H1 (cell line): ENCODE results near the gene SSH2. TPM values are rescaled to one million over a fixed set of nuclear protein-coding genes. Genes with fewer than 3 reads are reported as not detected.

Experiments used
- CTCF ChIA-PET: fragments of 300-600 bp; sonication (Branson Sonifier 250); formaldehyde crosslinking; loops from one replicate; lab custom pipeline; 2021; ENCODE audit not compliant: partially characterized antibody; lab: Charles Lee
- POLR2A ChIA-PET: fragments of 300-600 bp; sonication (Branson Sonifier 250); formaldehyde crosslinking; loops from one replicate; lab custom pipeline; 2021; ENCODE audit warnings: inconsistent platforms; ENCODE audit not compliant: partially characterized antibody; lab: Charles Lee
- DNase-seq, 2 experiments: peaks; one replicate each; pipeline versions ENCODE4 v3.0.0 to v3.0.0-alpha.2; 2010 to 2022; ENCODE audit warnings: low spot score in 2 of 2, low read depth in 1 of 2, mixed read lengths in 1 of 2
- FAIRE-seq: peaks from 2 replicates; lab custom pipeline; 2011; peaks lifted over from hg19 to GRCh38; lab: Jason Lieb, UNC
- H2AFZ ChIP-seq: 2 replicates; pipeline ENCODE4 v1.8.1; 2012; ENCODE audit warnings: low read length, inconsistent platforms
- H2AK5ac ChIP-seq: 2 replicates; pipeline ENCODE4 v1.6.1; 2013; ENCODE audit warnings: low read depth, low read length
- H2BK120ac ChIP-seq: replicated peaks from 2 replicates; pipeline ENCODE3; 2013; ENCODE audit warnings: low read depth, low read length, inconsistent platforms
- H2BK12ac ChIP-seq: 2 replicates; pipeline ENCODE4 v1.6.1; 2013; ENCODE audit warnings: low read depth, low read length
- H2BK15ac ChIP-seq: 2 replicates; pipeline ENCODE4 v1.6.1; 2013; ENCODE audit warnings: low read length
- H2BK20ac ChIP-seq: 2 replicates; pipeline ENCODE4 v1.6.1; 2013; ENCODE audit warnings: low read length
- H2BK5ac ChIP-seq: 2 replicates; pipeline ENCODE4 v1.6.1; 2013; ENCODE audit warnings: low read depth, low read length
- H3K14ac ChIP-seq: 2 replicates; pipeline ENCODE4 v1.6.1; 2013; ENCODE audit warnings: inconsistent platforms; ENCODE audit not compliant: insufficient read length
- H3K18ac ChIP-seq: 2 replicates; pipeline ENCODE4 v1.6.1; 2013; ENCODE audit warnings: low read length; ENCODE audit errors: extremely low read depth
- H3K23ac ChIP-seq: 2 replicates; pipeline ENCODE4 v1.6.1; 2013; ENCODE audit warnings: inconsistent platforms; ENCODE audit not compliant: insufficient read length
- H3K23me2 ChIP-seq: 2 replicates; pipeline ENCODE4 v1.6.1; 2013; ENCODE audit warnings: low read depth, low read length
- H3K27ac ChIP-seq: 2 replicates; pipeline ENCODE4 v1.6.1; 2011; ENCODE audit warnings: low read depth, low read length, inconsistent platforms
- H3K27me3 ChIP-seq, 4 experiments: replicated peaks in 1 of 4; 1 replicate in 1 of 4; 2 replicates in 3 of 4; pipeline versions ENCODE4 v1.6.1 to v1.8.1; 2011 to 2013; ENCODE audit warnings: low read length in 3 of 4, mild to moderate bottlenecking in 3 of 4, inconsistent platforms in 2 of 4, mixed read lengths in 2 of 4, moderate library complexity in 1 of 4; ENCODE audit not compliant: control insufficient read depth in 3 of 4, insufficient read depth in 3 of 4; ENCODE audit errors: extremely low read depth in 1 of 4
- H3K36me3 ChIP-seq, 4 experiments: 2 replicates each; pipeline versions ENCODE4 v1.6.1 to v1.8.1; 2011 to 2013; ENCODE audit warnings: mild to moderate bottlenecking in 4 of 4, low read length in 3 of 4, moderate library complexity in 2 of 4, control low read depth in 1 of 4, inconsistent platforms in 1 of 4; ENCODE audit not compliant: insufficient read depth in 4 of 4, control insufficient read depth in 2 of 4
- H3K4ac ChIP-seq: replicated peaks from 2 replicates; pipeline ENCODE3; 2013; ENCODE audit warnings: low read length, low read depth, mixed read lengths, inconsistent platforms; ENCODE audit not compliant: insufficient read length
- H3K4me1 ChIP-seq, 4 experiments: replicated peaks in 1 of 4; 1 replicate in 1 of 4; 2 replicates in 3 of 4; pipeline versions ENCODE4 v1.6.1 to v1.8.1; 2011 to 2013; ENCODE audit warnings: low read length in 3 of 4, inconsistent platforms in 2 of 4, mixed read lengths in 1 of 4; ENCODE audit not compliant: insufficient read depth in 4 of 4, control insufficient read depth in 3 of 4
- H3K4me2 ChIP-seq, 2 experiments: 2 replicates each; pipeline versions ENCODE4 v1.6.1 to v1.8.1; 2011 to 2013; ENCODE audit warnings: low read depth in 2 of 2, low read length in 2 of 2, control low read depth in 1 of 2, inconsistent platforms in 1 of 2, mild to moderate bottlenecking in 1 of 2; ENCODE audit not compliant: insufficient read depth in 1 of 2
- H3K4me3 ChIP-seq, 4 experiments: fragments of 200-600, 300-600 bp in 1 of 4; sonication (generic), shearing (Covaris generic), sonication (Bioruptor Twin) in 1 of 4; 2 replicates each; pipeline versions ENCODE4 v1.5.1 to v1.8.1; 2011 to 2016; ENCODE audit warnings: low read length in 4 of 4, low read depth in 3 of 4, control low read depth in 2 of 4, inconsistent platforms in 2 of 4, mild to moderate bottlenecking in 2 of 4, mixed read lengths in 1 of 4, moderate library complexity in 1 of 4; ENCODE audit not compliant: insufficient read depth in 2 of 4; ENCODE audit errors: extremely low read depth in 1 of 4
- H3K56ac ChIP-seq: replicated peaks from 2 replicates; pipeline ENCODE3; 2013; ENCODE audit warnings: low read depth, mild to moderate bottlenecking, mixed read lengths, low read length, inconsistent platforms; ENCODE audit not compliant: insufficient read length
- H3K79me1 ChIP-seq: 2 replicates; pipeline ENCODE4 v1.6.1; 2013; ENCODE audit warnings: low read depth, low read length, control low read depth
- H3K79me2 ChIP-seq, 2 experiments: 2 replicates each; pipeline versions ENCODE4 v1.6.1 to v1.8.1; 2012 to 2013; ENCODE audit warnings: low read length in 2 of 2, mild to moderate bottlenecking in 2 of 2, inconsistent platforms in 1 of 2; ENCODE audit not compliant: insufficient read depth in 2 of 2, control insufficient read depth in 1 of 2
- H3K9ac ChIP-seq, 4 experiments: replicated peaks in 1 of 4; 1 replicate in 1 of 4; 2 replicates in 3 of 4; pipeline versions ENCODE4 v1.6.1 to v1.8.1; 2011 to 2013; ENCODE audit warnings: low read depth in 3 of 4, low read length in 3 of 4, control low read depth in 2 of 4, mild to moderate bottlenecking in 2 of 4, moderate library complexity in 2 of 4, inconsistent platforms in 1 of 4; ENCODE audit errors: extremely low read depth in 1 of 4
- H3K9me3 ChIP-seq, 2 experiments: 2 replicates each; pipeline versions ENCODE4 v1.6.1 to v1.8.1; 2012 to 2013; ENCODE audit warnings: mild to moderate bottlenecking in 2 of 2, moderate library complexity in 2 of 2, control low read depth in 1 of 2, inconsistent platforms in 1 of 2, low read depth in 1 of 2, low read length in 1 of 2, mixed read lengths in 1 of 2; ENCODE audit not compliant: insufficient read depth in 2 of 2
- H4K20me1 ChIP-seq, 2 experiments: replicated peaks in 1 of 2; 2 replicates each; pipeline versions ENCODE3 to v1.8.1; 2011 to 2013; ENCODE audit warnings: inconsistent platforms in 2 of 2, low read length in 2 of 2, mild to moderate bottlenecking in 1 of 2; ENCODE audit not compliant: insufficient read depth in 2 of 2, control insufficient read depth in 1 of 2
- H4K5ac ChIP-seq: 2 replicates; pipeline ENCODE4 v1.6.1; 2013; ENCODE audit warnings: low read length, low read depth, mixed read lengths, inconsistent platforms; ENCODE audit not compliant: insufficient read length
- H4K8ac ChIP-seq: 2 replicates; pipeline ENCODE4 v1.8.0; 2013; ENCODE audit warnings: mild to moderate bottlenecking, moderate library complexity, low read length, inconsistent platforms; ENCODE audit not compliant: insufficient read depth; ENCODE audit errors: extremely low read depth
- H4K91ac ChIP-seq: replicated peaks from 2 replicates; pipeline ENCODE3; 2013; ENCODE audit warnings: low read length, mixed read lengths, inconsistent platforms; ENCODE audit not compliant: insufficient read length
- CEBPB ChIP-seq: IDR thresholded peaks from 2 replicates; pipeline ENCODE4 v1.6.1; 2012; ENCODE audit warnings: low read depth, low read length
- FOSL1 ChIP-seq: IDR thresholded peaks from 2 replicates; pipeline ENCODE4 v1.6.1; 2011; ENCODE audit warnings: mild to moderate bottlenecking, low read depth, low read length, moderate library complexity; ENCODE audit not compliant: insufficient read depth
- JUND ChIP-seq: IDR thresholded peaks from 2 replicates; pipeline ENCODE4 v1.6.1; 2011; ENCODE audit warnings: mild to moderate bottlenecking, improper control_type of control experiment, low read length
- NANOG ChIP-seq: IDR thresholded peaks from 2 replicates; pipeline ENCODE4 v1.6.1; 2011; ENCODE audit warnings: low read length, low read depth, mild to moderate bottlenecking, inconsistent platforms; ENCODE audit not compliant: insufficient read depth, poor library complexity, severe bottlenecking
- POU5F1 ChIP-seq: IDR thresholded peaks from 2 replicates; pipeline ENCODE4 v1.6.1; 2011; ENCODE audit warnings: low read depth, mild to moderate bottlenecking, low read length, moderate library complexity
- RBBP5 ChIP-seq: IDR thresholded peaks from 2 replicates; pipeline ENCODE4 v1.7.1; 2012; ENCODE audit warnings: low read depth, mild to moderate bottlenecking, inconsistent platforms, low read length, moderate library complexity, borderline replicate concordance
- SIN3A ChIP-seq, 2 experiments: IDR thresholded peaks in 1 of 2; conservative IDR thresholded peaks in 1 of 2; 2 replicates each; pipeline ENCODE4 v1.6.1; 2011 to 2012; ENCODE audit warnings: low read length in 2 of 2, improper control_type of control experiment in 1 of 2, low read depth in 1 of 2, mild to moderate bottlenecking in 1 of 2
- SP1 ChIP-seq: IDR thresholded peaks from 2 replicates; pipeline ENCODE4 v1.6.1; 2011; ENCODE audit warnings: low read depth, low read length
- SP4 ChIP-seq: IDR thresholded peaks from 2 replicates; pipeline ENCODE4 v1.6.1; 2012; ENCODE audit warnings: low read length, inconsistent platforms
- YY1 ChIP-seq: IDR thresholded peaks from 2 replicates; pipeline ENCODE4 v1.6.1; 2011; ENCODE audit warnings: low read depth, mild to moderate bottlenecking, low read length
- polyA plus RNA-seq, 7 experiments: library from polyadenylated mRNA; depleted of rRNA in 3 of 7; stranded (reverse) in 5 of 7; unstranded in 2 of 7; fragments of >200 nt in 5 of 7; fragments of 200-250 nt in 2 of 7; gene quantifications; 1 replicate in 5 of 7; 2 replicates in 1 of 7; 4 replicates in 1 of 7; pipeline versions ENCODE4 v1.2.1 to v1.2.3, GENCODE V29; 2011 to 2013; ENCODE audit warnings: missing spikeins in 2 of 7, mixed read lengths in 2 of 7
- total RNA-seq: library from RNA; stranded (reverse); fragmentation: NEBNext Ultra II Directional; extraction: Animal tissue kit (Norgen Biotek cat#: 25700); gene quantifications from 2 replicates; pipeline ENCODE4 v1.2.1, GENCODE V29; 2021
- TF ChIP-seq, protein P1 (sequence below): IDR thresholded peaks from 2 replicates; pipeline ENCODE4 v1.6.1; 2012; ENCODE audit warnings: inconsistent platforms
- TF ChIP-seq, protein P2 (sequence below), 3 experiments: IDR thresholded peaks; 1 replicate in 2 of 3; 2 replicates in 1 of 3; pipeline versions ENCODE4 v1.5.1 to v1.6.1; 2011; ENCODE audit warnings: low read length in 3 of 3, mild to moderate bottlenecking in 3 of 3, inconsistent platforms in 2 of 3, low read depth in 1 of 3, moderate library complexity in 1 of 3; ENCODE audit not compliant: insufficient read depth in 1 of 3; ENCODE audit errors: control extremely low read depth in 1 of 3

Gene SSH2
- total and polyA plus RNA-seq, 2 of the 8 experiments (the other 6 are each of a cell fraction or from before 2014, with no cell fraction given): 5.2 to 15.9 TPM

DNA sequence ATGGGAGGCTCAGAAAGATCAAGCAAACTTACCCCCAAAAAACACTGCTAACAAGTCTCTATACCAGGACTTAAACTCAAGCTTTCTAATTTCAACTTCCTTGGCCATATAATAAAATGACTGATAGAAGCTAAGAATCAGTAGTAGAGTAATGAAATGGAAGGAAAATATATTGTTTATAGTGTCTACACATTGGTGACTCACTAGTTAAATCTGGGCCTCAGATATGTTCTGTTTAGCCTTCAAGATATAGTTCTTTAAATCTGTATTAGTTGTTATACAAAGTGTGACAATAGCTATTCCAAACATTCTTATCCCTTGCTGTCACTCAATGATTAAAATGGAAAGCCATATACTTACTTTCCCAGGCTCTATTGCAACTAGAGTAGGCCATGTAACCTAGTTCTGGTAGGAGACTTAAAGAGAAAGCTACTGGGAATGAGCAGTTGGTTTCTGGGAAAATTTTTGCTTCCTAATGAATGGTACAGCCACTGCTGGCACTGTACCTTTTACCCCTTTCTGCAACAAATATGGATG is 18.3 kb downstream of the SSH2 start:
- no peak overlapping the region for H3K18ac ChIP-seq
- no peak for FAIRE-seq
- TF ChIP-seq FOSL1: no peak
- TF ChIP-seq, protein P1, sequence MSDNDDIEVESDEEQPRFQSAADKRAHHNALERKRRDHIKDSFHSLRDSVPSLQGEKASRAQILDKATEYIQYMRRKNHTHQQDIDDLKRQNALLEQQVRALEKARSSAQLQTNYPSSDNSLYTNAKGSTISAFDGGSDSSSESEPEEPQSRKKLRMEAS: no peak
- no peak for TF ChIP-seq YY1
- TF ChIP-seq, protein P2, sequence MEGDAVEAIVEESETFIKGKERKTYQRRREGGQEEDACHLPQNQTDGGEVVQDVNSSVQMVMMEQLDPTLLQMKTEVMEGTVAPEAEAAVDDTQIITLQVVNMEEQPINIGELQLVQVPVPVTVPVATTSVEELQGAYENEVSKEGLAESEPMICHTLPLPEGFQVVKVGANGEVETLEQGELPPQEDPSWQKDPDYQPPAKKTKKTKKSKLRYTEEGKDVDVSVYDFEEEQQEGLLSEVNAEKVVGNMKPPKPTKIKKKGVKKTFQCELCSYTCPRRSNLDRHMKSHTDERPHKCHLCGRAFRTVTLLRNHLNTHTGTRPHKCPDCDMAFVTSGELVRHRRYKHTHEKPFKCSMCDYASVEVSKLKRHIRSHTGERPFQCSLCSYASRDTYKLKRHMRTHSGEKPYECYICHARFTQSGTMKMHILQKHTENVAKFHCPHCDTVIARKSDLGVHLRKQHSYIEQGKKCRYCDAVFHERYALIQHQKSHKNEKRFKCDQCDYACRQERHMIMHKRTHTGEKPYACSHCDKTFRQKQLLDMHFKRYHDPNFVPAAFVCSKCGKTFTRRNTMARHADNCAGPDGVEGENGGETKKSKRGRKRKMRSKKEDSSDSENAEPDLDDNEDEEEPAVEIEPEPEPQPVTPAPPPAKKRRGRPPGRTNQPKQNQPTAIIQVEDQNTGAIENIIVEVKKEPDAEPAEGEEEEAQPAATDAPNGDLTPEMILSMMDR (IDR thresholded peaks at IDR 0.05; ENCODE audit: control extremely low read depth in 1 of 3, insufficient read depth in 1 of 3, low read depth in 1 of 3, low read length in 3 of 3): no peak
- no peak for TF ChIP-seq SIN3A (conservative IDR thresholded peaks at IDR 0.05 in 1 of 2, IDR thresholded peaks at IDR 0.05 in 1 of 2; ENCODE audit: low read depth in 1 of 2, low read length in 2 of 2)
- TF ChIP-seq JUND: no peak
- TF ChIP-seq CEBPB: no peak
- no peak for TF ChIP-seq SP4
- no peak for TF ChIP-seq POU5F1
- no peak for TF ChIP-seq NANOG
- TF ChIP-seq SP1: no peak
- no peak for TF ChIP-seq RBBP5

More for the DNA sequence above, 18.3 kb downstream of the SSH2 start:
- Histone ChIP-seq H3K27me3 (no peaks in the 10 kb centered on the region), H2BK20ac (no peak overlapping the region), H3K23me2 (no peaks in the 10 kb centered on the region), H4K8ac (no peak overlapping the region), H3K4me2 (no peak overlapping the region), H3K4me1 (no peaks in the 10 kb centered on the region), H3K23ac (no peak overlapping the region), H4K91ac (no peak overlapping the region), H4K20me1 (no peaks in the 10 kb centered on the region), H2AFZ (no peak overlapping the region), H2BK12ac (no peak overlapping the region), H3K56ac (no peak overlapping the region), H2BK5ac (no peak overlapping the region), H4K5ac (no peak overlapping the region), H3K14ac (no peak overlapping the region), H3K79me2 (peaks cover 0 to 3% of the 10 kb centered on the region in 2 experiments; a peak in 1 of 4 replicates), H3K9me3 (no peaks in the 10 kb centered on the region), H3K36me3 (no peaks in the 10 kb centered on the region), H3K9ac (no peak overlapping the region), H2AK5ac (no peak overlapping the region), H3K27ac (no peak overlapping the region), H3K79me1 (no peaks in the 10 kb centered on the region), H2BK15ac (no peak overlapping the region), H3K4ac (no peak overlapping the region), H2BK120ac (no peak overlapping the region), H3K4me3 (no peak overlapping the region)
- CTCF ChIA-PET: interaction anchor here (0.5 to 1.7 kb wide), 5 partner anchors 19 to 203 kb away, joined by 3 to 6 read pairs (median 5); partner anchors contain the start of gene SSH2
- DNase-seq: no peak
- POLR2A ChIA-PET: no interaction called here
